Measurements from ENCODE around the gene ABHD16B. TPM values are rescaled to one million over a fixed set of nuclear protein-coding genes. Genes with fewer than 3 reads are reported as not detected.
"Not testable (repeated sequence)": the region's sequence is repeated elsewhere in the genome, so short reads cannot be mapped to it uniquely, and the experiment has no call there.

The ABHD16B gene
- total RNA-seq, 1 experiment from 2014 or later = not detected

DNA sequence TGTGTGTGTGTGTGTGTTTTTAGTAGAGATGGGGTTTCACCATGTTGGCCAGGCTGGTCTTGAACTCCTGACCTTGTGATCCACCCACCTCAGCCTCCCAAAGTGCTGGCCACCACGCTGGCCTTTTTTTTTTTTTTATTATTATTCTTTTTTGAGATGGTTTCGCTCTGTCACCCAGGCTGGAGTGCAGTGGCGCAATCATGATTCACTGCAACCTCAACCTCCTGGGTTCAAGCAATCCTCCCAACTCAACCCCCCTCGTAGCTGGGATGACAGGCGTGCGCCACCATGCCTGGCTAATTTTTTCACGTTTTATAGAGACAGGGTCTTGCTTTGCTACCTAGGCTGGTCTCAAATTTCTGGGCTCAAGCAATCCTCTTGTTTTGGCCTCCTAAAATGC is 12.9 kb downstream of the ABHD16B start:
- DNase-seq (ENCODE audit: extremely low read depth, low read depth) = not testable (repeated sequence)

GRCh38 chr20:63876489-63877036 is 15.3 kb downstream of the ABHD16B start:
- no peak for DNase-seq (ENCODE audit: extremely low read depth, low read depth)

- DNase-seq (ENCODE audit: extremely low read depth, low read depth) = no peak
These were observed 16.6 kb downstream of the ABHD16B start for GRCh38 chr20:63877755-63878470.

GRCh38 chr20:63878899-63879663 is 17.8 kb downstream of the ABHD16B start:
- DNase-seq (ENCODE audit: extremely low read depth, low read depth) = no peak

- DNase-seq (ENCODE audit: extremely low read depth, low read depth) = not testable (repeated sequence)
These were observed 19.6 kb downstream of the ABHD16B start for GRCh38 chr20:63880901-63881300.

GRCh38 chr20:63881451-63882226 is 20.3 kb downstream of the ABHD16B start:
- DNase-seq (ENCODE audit: extremely low read depth, low read depth) = no peak

DNA sequence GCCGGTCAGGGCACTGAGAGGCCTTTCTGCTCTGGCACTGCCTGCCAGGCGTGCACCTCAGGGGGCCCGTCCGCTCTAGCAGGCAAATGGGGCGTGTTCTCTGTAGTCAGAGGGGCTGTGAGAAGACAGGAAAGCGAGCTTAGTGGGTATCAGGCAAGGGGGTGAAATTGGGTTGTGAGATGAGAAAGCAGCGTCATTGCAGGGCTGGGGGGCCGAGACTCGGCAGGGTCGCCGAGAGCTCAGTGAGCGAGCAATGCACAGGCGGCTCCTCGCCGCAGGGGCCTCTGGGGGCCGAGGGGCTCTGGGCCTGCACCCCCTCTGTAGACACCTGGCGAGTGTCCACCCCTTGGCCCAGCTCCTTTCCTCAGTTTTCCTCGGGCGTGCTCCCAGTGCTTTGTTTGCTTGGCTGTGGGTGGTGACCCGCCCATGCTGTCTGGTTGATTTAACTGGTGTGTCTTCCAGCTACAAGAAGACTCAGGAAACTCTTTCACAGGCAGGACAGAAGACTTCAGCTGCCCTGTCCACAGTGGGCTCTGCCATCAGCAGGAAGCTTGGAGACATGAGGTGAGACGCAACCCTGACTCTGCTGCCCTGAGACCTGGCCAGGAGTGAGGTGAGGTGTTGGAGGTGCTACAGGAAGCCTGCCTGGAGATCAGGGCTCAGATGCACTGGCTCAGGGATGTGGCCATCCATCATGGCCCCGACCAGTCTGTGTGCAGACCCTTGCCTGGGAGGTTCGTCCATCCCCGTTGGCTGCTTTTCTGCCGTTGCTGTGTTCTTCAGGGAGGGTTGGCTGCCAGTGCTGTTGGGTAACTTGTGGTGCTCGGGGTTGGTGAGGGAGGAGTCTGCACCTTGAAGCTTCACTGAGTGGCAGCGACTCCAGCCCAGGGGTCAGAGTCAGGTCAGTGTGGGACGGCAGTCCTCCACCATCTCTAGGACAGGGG is 21.2 kb downstream of the ABHD16B start:
- no peak for DNase-seq (ENCODE audit: extremely low read depth, low read depth)

- no peak for DNase-seq (ENCODE audit: extremely low read depth, low read depth)
These were observed 21.9 kb downstream of the ABHD16B start for GRCh38 chr20:63883201-63883593.

DNA sequence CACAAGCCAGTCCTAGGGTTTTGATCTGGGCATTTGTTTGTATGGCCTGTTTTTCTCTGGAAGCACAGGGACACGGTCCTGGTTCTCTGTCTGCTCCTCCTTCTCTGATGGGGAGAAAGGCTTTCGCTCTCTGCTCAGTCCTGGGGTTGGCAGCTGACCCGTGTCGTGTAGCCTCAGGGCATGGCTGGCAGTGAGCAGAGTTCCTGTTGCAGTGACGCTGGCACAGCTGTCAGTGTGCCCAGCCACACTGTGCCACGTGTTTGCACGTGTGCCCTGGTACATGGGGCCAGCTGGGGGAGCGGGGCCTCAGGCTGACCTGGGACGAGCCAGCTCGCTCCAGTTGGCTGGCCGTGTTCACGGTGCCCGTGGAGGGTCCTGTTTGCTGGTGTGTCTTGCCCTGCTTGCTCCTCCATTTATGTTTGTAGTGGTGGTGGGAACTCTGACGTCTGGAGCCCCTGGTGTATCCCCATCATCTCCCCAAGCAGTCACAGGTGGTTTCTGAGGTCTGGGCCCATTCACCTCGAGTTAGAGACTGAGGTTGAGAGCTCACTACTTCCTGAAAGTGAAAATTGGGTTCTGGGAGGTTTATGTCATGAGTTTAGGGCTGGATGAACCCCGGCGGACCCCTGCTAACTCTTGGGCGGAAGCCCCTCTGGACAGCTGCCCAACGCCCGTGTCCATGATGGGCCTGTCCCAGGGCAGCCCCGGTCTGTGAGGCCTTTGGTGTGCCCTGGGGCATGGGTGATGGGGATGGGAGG is 23.4 kb downstream of the ABHD16B start:
- DNase-seq (ENCODE audit: extremely low read depth, low read depth) = no peak

GRCh38 chr20:63885264-63886053 is 24.2 kb downstream of the ABHD16B start:
- no peak for DNase-seq (ENCODE audit: extremely low read depth, low read depth)

DNA sequence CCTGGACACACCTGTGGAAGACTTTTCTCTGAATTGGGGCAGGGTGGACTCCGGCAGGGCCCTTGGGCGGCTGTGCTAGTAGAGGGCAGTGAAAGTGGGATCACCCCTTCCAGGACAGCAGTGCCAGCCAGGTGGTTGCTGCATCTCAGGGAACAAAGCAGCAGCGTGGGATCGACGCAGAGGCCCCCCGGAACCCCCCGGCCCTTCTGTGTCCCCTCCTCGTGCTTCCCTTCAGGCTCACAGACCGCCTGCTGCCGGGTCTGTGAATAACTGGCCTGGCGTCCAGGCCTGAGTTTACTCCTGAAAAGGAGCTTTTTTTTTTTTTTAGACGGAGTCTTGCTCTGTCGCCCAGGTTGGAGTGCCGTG is 24.7 kb downstream of the ABHD16B start:
- no peak for DNase-seq (ENCODE audit: extremely low read depth, low read depth)

GRCh38 chr20:63886921-63887320 is 25.6 kb downstream of the ABHD16B start:
- no peak for DNase-seq (ENCODE audit: extremely low read depth, low read depth)

GRCh38 chr20:63889241-63890200 is 28.2 kb downstream of the ABHD16B start:
- DNase-seq (ENCODE audit: extremely low read depth, low read depth) = no peak

DNA sequence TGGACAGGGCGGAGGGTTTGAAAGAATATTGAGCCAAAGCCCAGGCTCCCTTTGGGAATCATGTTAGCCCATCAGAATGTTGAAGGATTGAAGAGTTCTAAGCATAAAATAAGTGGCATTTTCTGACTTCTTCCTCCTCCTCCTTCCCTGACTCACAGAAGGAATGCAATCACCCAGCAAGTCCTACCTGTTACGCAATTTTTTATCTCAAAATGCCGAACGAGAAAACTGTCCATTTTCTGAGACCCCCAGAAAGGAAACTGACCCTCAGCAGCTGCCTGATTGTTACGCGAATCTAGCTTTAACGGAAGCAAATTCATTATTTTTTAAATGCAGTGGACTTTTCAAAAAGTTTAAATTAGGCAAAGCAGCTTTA is 28.9 kb downstream of the ABHD16B start:
- no peak for DNase-seq (ENCODE audit: extremely low read depth, low read depth)

- no peak for DNase-seq (ENCODE audit: extremely low read depth, low read depth)
These were observed 29.3 kb downstream of the ABHD16B start for GRCh38 chr20:63890616-63891015.

- no peak for DNase-seq (ENCODE audit: extremely low read depth, low read depth)
These were observed 30.0 kb downstream of the ABHD16B start for GRCh38 chr20:63891061-63892002.
